Activated effector memory CD4-positive, alpha-beta T cell treated with anti-CD3 and anti-CD28 coated beads, Interleukin-2, amount 50 U/mL, for 16 hours (primary cell): ENCODE measurements around the gene WDFY4.

ENCODE experiments used
- DNase-seq: peaks from one replicate; pipeline ENCODE4 v3.0.0-alpha.2; 2020

Gene WDFY4

DNA sequence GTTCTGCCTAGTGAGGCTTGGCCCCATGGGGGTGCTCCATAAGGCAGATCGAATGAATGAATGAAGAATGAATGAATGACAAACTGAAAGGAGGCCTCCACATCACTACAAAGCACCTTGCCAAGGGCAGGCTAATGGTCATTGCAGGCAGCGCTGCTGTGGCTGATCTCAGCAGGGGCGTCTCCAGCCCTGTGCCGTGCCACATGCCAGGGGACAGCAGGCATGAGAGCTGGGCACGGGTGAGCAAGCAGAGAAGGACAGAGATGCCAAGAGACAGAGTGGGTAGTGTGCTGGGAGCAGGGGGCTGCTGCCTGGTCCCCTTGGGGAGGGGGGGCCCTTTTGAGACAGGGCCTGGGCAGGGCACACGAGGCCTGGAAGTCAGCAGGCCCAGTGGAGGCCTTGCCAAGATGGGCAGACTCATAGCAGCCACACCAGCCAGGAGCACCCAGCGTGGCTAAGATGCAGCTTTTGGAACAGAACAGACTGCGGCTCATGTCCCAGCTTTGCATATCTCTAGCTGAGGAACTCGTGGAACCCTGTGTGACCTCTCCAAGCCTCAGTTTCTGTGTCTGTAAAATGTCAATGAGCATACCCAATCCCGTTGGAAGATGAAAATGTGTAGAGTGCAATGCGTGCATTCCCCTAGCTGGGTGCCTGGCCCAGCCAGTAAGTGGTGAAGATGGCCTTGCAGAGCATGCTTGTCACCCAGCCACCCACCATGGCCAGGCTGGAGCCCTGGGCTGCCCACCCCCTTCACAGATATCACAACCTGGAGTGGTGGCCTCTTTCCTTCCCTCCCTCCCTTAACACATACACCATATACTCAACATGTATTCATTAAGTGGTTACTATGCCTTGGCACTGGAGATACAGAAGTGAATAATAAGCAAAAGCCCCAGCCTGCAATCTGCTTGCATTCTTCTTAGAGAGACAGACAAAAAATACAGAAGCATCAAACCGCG is 316.0 kb downstream of the WDFY4 start:
- no peak for DNase-seq

DNA sequence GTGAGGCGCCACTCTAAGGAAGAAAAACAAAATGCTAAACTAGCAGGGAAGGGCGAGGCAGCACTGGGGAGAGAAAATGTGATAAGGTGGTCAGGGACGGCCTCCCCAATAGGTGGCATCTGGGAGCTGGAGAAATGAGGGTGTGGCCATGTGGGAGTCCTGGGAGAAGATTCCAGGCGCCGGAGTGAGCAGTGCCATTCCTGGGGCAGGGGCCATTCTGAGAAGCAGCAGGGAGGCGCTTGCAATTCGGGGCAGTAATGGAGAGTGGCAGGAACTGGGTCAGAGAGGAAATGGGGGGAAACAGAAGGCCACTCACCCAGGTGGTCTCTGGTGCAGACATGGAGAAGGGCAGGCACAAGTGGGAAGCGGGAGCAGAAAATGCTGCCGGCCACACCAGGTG is 316.7 kb downstream of the WDFY4 start:
- DNase-seq: no peak

DNA sequence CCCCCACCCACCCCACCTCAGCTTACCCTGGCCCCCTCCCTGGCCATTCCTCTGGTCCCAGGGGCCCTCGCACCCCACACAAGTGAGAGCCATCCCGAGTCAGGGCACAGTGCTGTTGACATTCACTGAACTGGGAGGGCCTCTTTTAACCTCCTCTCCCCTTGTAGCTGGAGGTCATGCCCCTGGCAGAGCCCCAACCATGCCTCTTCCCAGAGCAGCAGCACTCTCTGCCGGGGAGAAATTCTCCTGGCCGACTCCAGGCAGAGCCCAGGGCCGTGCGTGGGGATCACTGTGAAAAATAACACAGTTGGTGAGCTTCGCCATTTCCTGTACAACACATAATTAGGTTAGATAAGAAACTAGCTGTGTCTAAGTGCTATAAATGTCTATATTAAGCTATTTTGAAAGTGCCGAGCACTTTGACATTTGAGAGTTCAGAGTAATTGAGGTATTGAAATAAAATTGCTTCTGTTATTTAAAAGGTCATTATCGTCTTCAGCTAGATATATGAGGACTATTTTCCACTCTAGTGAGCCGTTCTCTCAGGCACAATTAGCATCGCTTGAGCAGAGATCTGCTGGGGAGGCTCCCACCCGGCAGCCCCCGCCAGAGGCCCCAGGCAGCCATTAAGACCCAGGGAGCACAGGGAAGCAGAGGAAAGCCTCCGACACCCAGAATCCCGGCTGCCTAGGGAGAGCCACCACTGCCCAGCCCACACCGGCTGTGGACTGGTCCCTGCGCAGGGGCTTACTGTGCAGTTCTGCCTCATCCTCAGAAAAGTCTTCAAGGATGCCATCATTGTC is 317.4 kb downstream of the WDFY4 start:
- DNase-seq: no peak

DNA sequence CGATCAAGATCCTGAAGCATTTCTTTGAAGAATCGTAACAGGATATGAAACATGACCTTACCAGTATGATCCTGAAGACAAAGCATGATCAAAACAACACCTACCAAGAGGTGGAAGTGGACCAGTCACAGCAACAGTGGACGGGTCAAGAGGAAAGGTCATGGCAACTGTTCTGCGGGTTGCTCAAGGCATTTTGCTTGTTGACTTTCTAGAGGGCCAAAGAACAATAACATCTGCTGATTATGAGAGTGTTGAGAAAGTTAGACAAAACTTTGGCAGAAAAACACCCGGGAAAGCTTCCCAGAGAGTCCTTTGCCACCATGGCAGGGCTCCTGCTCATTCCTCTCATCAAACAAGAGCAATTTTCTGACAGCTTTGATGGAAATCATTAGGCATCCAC is 320.6 kb downstream of the WDFY4 start:
- DNase-seq: no peak

DNA sequence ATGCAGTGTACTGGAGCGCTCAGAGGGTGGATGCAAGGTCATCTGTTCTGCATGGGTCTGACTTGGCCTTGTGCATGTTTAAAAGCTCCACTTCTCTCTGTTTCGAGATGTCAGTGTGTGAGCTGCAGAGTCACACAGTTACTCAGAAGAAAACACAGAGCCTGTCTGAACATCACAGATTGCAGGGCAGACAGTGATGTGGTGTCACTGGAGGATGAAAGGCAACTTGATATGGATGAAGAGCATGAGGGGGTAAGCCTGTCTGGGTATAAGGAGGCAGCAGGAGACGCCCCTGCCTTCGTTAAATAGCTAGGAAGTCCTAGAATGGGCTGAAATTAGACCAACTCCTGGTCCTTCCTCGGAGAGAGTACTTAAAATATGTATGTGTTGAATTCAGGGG is 322.5 kb downstream of the WDFY4 start:
- no peak for DNase-seq

DNA sequence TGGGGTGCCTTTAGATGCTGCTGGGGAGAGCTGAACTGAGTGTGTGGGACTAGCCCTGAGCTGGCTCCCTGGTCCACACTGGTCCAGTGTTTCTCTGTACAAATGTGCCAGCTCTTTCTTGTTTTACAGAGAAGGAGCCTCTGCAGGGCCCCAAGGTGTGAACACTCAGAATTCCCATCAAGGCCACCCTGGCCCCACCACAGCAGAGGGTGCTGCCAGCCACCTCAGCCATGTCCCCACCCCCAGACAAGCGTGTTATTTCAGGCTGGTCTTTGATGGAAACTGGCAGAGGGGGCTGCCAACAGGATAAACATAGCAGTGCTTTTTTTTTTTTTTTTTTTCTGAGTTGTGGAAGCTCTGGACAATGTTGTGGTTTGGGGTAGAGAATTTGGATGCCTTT is 323.4 kb downstream of the WDFY4 start:
- no peak for DNase-seq

DNA sequence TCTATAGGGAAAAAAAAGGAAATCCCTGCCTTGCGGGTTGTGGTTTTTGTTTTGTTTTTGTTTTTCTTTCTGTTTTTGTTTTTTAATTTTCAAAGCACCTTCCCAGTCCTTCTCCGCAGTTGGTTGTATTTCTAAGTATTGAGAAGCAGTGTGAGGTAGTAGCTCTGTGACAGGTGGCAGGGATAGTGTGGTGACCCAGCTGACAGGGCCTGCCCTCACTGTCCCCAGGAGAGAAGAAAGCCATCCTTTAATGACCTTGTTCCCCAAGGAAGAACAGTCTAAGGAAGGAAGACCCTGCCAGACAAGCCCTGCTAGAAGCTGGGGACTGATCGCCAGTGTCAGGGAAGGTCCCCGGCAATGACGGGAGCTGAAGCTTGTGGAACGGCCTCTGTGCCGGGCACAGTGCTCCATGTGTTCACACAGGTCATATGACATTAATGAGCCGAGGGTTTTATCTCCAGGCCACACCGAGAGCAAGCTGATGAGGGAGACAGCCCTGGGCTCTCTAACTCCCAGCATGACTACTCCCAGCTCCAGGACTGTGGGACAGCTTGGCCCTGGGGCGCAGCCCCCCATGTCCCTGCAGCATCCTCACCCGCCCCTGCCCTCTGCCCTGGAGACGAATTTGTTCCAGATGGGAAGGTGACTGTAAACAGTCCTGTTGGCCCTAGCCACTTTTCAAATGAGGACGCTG is 324.0 kb downstream of the WDFY4 start:
- no peak for DNase-seq

DNA sequence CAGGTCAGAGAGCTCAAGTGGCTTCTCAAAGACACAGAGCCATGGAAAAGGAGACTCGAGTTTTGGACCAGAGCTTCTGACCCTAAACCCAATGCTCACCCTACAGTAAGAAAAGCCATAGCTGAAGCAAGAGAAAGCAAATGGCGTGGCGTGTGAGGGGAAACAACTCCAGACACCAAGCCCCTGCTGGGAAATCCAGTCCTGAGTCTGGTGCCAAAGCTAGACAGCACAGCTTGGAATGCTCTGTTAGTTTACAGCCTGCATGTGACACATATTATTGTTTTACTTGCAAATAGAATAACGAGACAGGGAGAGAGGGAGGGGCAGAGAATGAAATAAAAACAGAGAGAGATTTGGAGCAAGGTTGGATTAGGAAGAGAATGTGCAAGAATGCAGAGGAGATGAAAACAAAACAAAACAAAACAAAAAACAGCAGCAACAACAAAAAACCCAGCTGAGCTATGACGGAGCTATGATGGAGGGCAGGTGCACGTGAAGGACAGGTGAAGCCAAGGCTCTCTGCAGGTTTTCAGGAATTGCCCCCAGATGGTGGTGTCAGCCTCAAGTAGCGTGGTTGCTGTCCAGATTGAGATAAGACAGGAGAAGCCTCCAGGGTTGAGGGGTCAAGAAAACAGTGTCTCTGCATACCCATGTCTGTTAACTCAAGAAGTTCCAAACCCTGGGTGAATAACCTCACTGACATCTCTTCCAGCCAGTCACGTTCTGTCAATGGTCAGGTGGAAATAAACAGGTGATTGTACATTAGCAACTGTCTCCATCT is 324.7 kb downstream of the WDFY4 start:
- DNase-seq: no peak

DNA sequence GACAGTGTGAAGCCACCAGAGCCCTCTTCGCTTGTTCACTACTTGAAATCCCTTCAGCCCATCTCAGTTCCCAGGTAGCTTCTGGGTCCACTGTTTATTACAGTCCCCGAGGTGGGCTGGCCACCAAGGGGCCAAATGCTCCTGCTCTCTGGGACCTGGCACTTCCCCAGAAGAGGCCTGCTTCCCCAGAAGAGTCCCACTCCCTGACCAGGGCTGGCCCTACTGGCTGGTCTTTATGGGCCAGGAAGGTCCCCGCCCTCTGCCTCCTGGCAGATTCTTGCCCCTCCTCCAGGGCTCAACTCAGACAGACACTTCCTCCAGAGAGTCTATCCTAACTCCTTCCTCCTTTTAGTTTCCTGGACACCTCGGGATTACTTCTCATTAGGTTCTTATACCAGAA is 325.6 kb downstream of the WDFY4 start:
- DNase-seq: no peak

DNA sequence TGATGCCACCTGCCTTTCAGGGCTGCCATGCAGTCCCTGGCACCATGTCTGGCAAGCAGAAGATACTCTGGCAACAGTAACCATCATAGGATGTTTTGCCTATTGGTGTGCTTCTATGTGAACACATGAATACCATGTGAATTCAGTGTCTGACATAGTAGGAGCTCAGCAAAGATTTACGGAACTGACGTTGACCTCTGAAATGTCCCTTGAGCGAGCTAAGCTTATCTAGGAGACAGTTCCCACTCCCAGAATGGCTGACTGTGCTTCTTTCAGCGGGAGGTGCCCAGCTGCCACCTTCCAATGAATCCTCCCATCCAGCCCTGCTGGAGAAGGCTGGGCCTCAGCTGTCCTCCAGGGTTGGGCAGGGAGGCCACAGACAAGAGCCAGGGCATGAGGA is 326.2 kb downstream of the WDFY4 start:
- DNase-seq: no peak

DNA sequence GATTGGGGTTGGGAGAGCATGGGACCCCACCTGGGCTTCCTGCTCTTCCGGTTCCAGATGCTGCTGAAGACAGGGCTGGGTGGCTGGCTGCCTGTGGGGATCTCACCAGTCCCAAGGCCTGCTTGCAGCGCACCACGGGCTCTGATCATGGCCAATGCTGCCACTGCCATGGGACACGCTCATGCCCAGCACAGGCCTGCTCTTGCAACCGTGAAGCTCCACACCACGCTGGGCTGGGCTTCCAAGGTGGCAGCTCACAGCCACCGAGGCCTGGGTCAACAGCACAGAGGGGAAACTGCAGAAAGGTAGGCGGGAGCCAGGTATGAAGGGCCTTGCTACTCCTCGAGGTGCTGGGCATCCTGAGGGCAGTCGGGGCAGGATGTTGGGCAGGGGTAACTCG is 327.1 kb downstream of the WDFY4 start:
- no peak for DNase-seq

DNA sequence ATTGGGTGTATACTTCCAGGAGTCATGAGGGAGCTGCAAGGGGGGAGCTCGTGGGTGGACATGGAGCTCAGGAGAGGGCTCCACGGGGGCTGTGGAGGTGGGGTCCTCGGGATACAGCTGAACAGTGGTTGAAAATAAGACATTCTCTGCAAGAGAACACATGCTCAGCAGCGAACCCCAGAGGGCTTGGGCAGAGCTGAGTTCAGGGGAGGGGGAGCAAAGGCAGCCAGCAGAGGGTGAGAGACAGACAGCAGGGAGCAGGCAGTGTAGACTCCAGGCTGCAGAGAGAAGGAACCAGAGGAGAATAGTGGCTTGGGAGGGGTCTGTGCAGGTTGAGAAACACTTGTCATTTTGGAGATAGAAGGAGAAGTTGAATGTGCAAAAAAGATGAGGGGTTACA is 327.9 kb downstream of the WDFY4 start:
- DNase-seq: no peak

DNA sequence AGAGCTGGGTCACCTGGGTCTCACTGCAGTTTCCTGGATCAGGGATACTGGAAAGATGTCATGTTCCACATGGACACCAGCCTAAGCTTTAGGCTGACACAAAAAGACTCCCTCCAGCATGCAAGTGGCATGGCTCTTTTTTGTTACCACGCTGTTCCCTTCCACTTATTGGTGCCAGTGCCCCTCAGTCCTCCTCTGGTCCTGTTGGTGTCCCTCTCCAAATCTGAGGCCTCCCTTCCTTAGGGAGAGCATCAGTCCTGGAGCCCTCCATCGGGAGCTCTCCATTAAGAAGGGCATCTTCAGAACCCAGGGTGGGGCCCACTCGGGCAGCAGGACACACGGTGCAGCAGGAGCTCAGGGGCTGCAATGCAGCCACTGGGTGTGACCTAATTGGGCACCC is 331.0 kb downstream of the WDFY4 start:
- no peak for DNase-seq

DNA sequence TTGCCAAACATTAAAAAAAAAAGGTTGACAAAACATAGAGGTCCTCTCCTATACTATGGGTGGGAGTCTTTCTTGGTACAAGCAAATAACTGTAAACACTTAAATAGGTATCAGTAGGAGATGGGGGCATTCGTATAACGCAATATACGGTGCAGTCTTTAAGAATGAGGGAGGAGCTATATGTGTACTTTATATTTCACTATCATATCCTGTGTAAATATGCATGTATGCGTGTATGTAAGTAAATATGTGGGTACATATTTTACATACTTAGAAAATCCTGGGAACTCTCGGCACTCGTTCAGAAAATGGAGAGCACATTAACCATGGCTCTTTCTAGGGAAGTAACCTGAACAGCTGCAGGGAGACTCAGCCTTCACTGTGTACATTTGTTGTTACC is 337.0 kb downstream of the WDFY4 start:
- no peak for DNase-seq

DNA sequence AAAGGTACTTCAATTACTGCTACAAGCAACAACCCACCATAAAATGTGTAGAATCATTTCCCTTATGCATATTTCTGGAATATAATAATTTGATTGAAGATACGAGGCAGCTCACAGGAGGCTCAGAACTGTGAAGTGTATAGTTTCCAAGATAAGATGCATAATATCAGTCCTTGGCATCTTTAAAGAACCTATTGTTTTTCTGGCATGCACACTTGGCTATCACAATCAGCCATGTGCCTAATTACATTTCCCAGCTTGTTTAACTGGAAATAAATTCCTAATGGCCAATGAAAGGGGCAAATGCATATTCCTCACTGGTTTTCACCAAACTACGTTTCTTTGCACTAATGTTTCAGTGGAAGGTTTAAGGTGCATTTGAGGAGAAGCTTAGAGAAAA is 338.4 kb downstream of the WDFY4 start:
- no peak for DNase-seq

DNA sequence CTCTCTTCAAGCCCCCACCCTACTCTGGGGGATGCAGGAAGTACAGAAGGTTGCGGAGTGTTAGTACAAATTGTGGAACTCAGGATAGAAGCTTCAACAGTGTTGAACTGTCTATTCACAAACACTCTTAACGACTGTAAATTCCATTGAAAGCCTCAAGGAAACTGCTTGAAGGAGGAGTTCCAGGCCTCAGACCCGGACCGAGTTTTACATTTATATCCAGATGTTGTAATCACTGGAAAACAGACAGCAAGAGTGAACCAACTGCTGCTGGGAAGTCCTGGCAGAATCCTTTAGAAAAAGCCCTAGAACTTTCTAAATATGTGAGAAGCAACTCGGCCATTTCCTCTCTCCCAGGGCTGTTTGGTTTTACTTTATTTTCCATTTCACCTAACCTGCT is 339.1 kb downstream of the WDFY4 start:
- no peak for DNase-seq

DNA sequence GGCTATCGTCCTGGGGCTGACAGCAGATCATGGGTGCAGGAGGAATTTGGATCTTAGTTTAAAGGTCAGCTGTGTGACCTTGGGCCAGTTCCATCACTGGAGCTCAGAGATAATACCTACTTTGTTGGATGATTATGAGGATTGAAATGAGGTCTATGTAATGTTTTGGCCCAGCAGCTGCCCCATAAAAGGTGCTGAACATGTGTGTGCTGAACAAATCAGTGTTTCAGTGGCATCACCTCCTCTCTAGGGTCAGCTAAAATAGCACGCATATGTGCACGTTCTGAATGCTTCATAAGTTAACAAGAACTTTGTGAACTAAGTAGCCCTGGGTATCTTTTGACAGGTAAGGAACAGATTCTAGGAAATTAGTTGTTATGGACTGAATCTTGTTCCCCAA is 339.8 kb downstream of the WDFY4 start:
- no peak for DNase-seq

DNA sequence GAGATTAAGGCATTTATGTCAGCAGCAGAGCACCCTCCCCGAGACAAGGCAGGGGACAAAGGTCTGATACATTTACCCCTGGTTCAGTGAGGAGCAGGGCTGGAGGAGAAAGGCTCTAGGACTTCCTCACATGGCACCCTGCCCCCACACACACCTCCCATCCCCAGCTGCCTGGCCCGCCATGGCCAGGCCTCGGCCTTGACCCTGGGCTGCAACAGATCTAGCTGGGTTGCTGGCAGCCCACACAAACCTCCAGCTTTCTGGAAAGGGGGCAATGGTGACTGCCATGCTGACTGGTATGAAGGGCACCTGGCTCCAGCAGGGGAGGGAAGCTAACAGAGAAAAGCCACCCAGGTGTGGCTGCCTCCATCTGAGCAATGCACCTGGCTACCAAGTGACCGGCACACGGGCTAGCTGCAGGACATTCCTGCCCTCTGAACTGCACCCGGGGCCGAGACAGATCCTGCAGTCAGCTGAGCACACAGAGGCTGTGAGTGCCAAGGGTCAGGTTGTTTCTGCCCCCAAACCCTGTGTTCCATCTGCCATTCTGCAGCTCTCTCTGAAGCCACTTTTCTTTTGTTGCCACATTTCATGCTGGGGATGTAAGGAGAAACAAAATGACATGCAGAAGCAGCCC is 340.8 kb downstream of the WDFY4 start:
- DNase-seq: no peak

DNA sequence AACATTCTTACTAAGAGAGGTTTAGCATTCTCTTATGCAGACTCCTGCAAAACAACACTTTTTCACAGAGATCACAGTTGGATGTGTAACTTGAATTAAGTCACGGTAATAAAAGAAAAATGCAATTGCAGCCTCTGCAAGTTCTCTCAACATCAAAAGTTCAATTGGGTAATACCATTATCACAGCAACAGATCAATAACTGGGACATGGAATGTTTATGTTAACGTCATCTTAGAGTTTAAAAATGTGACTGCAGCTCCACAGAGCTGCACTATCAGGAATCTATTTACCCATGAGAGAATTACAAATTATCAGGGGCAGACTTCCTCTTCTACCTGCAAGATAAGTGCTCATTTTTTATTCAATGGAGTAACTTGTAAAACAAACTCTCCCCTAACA is 344.0 kb downstream of the WDFY4 start:
- DNase-seq: no peak

DNA sequence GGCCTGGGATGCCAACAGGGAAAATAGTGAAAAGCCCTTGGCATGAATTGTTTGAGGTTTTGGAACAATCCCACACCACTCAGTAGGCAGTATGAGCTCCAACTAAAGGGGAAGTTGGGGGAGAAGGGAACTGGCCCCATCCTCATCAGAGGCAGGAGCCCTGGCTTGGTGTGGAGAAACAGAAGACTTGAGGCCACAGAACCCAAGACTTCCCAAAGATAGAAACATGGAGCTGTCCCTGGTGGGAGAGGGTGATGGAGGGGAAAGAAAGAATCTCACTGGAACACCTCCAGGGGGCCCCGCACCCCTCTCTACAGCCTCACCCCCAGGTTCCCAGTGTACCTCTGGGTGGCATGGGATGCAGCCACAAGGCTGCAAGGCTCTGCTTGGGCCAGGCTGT is 345.0 kb downstream of the WDFY4 start:
- DNase-seq: no peak
